ENCODE data around the gene HKDC1. TPM values are rescaled to one million over a fixed set of nuclear protein-coding genes. Genes with fewer than 3 reads are reported as not detected.

HKDC1 gene
- total and polyA plus RNA-seq, 11 donors, result 0.11 to 0.19 (median 0.14) TPM; not detected in 8

DNA sequence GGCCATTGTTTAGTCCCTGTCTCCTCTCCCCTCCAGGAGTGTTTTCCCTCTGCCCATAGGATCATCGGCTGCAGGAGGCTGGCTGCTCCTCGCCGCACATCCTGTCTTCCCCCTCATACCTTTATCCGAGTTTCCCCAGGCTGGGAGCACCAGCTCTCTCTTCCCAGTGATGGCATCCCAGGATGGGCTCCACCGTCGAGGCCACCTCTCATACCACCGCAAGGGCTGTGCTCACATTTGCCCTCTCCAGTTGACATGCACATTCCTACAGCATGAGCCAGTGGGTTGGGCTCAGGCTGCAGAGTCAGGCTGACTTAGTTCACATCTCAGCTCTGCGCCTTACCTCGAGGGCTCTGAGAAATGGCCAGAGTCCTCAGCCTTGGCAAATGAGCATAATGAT lies 12.1 kb downstream of the HKDC1 start:
- H3K4me1 ChIP-seq, result peaks cover 0 to 19% (median 0%) of the 10 kb centered on the region in 12 donors
- H3K36me3 ChIP-seq, result no peaks in the 10 kb centered on the region
- no peak for ATAC-seq
- no peak for TF ChIP-seq POLR2A (IDR thresholded peaks at IDR 0.05)
- TF ChIP-seq, protein P1, sequence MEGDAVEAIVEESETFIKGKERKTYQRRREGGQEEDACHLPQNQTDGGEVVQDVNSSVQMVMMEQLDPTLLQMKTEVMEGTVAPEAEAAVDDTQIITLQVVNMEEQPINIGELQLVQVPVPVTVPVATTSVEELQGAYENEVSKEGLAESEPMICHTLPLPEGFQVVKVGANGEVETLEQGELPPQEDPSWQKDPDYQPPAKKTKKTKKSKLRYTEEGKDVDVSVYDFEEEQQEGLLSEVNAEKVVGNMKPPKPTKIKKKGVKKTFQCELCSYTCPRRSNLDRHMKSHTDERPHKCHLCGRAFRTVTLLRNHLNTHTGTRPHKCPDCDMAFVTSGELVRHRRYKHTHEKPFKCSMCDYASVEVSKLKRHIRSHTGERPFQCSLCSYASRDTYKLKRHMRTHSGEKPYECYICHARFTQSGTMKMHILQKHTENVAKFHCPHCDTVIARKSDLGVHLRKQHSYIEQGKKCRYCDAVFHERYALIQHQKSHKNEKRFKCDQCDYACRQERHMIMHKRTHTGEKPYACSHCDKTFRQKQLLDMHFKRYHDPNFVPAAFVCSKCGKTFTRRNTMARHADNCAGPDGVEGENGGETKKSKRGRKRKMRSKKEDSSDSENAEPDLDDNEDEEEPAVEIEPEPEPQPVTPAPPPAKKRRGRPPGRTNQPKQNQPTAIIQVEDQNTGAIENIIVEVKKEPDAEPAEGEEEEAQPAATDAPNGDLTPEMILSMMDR (IDR thresholded peaks at IDR 0.05), result no peak
- H3K27me3 ChIP-seq, result no peaks in the 10 kb centered on the region
- no peak overlapping the region for H3K4me3 ChIP-seq
- no peak overlapping the region for H3K27ac ChIP-seq
- H3K9me3 ChIP-seq, result no peaks in the 10 kb centered on the region
- 71 to 84% (median 76%) methylated on average over 9 of the region's 9 CpGs for WGBS, 4 donors
- intact Hi-C loops (cut with DNase I), result loop anchor here in 6 of 10 donors (10.0 kb wide), 2 partner anchors 273 to 403 kb away; partner anchors contain the start of gene FAM241B (in 2 of the 6)
- DNase-seq, result no peak

DNA sequence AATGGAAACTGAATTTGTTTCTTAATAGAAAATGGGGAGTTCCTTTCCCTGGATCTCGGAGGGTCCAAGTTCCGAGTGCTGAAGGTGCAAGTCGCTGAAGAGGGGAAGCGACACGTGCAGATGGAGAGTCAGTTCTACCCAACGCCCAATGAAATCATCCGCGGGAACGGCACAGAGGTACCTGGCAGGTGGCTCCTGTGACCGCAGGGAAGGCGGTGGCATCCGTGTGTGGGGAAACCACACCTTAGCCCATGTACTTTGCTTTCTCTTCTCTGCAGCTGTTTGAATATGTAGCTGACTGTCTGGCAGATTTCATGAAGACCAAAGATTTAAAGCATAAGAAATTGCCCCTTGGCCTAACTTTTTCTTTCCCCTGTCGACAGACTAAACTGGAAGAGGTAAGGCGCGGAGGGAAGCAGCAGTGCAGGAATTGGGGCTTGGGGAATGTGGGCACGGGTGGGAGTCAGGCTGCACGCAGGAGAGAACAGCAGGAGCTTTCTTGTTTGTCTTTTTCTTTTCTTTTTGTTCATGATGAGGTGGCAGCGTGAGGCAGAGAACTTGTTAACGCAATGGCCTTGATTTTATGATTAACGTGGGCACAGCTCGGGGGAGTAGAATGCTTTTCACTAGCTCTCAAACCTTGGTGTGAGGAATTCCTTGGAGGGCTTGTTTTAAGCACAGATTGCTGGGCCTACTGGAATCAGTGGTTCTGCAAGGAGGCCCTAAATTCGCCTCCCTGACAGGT lies 12.8 kb downstream of the HKDC1 start:
- H3K27ac ChIP-seq, result no peak overlapping the region
- H3K4me1 ChIP-seq, result peaks cover 0 to 22% (median 3%) of the 10 kb centered on the region in 12 donors
- H3K36me3 ChIP-seq, result no peaks in the 10 kb centered on the region
- WGBS, 4 donors, result 78 to 92% (median 87%) methylated on average over 22 of the region's 22 CpGs
- no peak for ATAC-seq
- H3K27me3 ChIP-seq, result no peaks in the 10 kb centered on the region
- no peak for DNase-seq
- no peak overlapping the region for H3K4me3 ChIP-seq
- TF ChIP-seq, protein P1 (IDR thresholded peaks at IDR 0.05), result no peak
- TF ChIP-seq POLR2A (IDR thresholded peaks at IDR 0.05), result no peak
- intact Hi-C loops (cut with DNase I), result loop anchor here in 6 of 10 donors (10.0 kb wide), 2 partner anchors 272 to 402 kb away; partner anchors contain the start of gene FAM241B (in 2 of the 6)
- H3K9me3 ChIP-seq, result no peaks in the 10 kb centered on the region

GRCh38 chr10:69234447-69234846 lies 14.3 kb downstream of the HKDC1 start:
- no peak for ATAC-seq
- 94 to 97% (median 95%) methylated on average over 3 of the region's 3 CpGs for WGBS, 4 donors

More at GRCh38 chr10:69234447-69234846, 14.3 kb downstream of the HKDC1 start:
- TF ChIP-seq, protein P1 (IDR thresholded peaks at IDR 0.05), result no peak
- no peak for TF ChIP-seq POLR2A (IDR thresholded peaks at IDR 0.05)
- no peaks in the 10 kb centered on the region for H3K9me3 ChIP-seq
- no peak for DNase-seq
- intact Hi-C loops (cut with DNase I), result loop anchor here in 6 of 10 donors (10.0 kb wide), 2 partner anchors 270 to 400 kb away; partner anchors contain the start of gene FAM241B (in 2 of the 6)
- peaks cover 0 to 13% (median 3%) of the 10 kb centered on the region in 12 donors for H3K4me1 ChIP-seq
- H3K36me3 ChIP-seq, result no peaks in the 10 kb centered on the region
- H3K27ac ChIP-seq, result no peak overlapping the region
- no peak overlapping the region for H3K4me3 ChIP-seq
- no peaks in the 10 kb centered on the region for H3K27me3 ChIP-seq

All from heart left ventricle (tissue), 16 donors.